Epithelial cell of esophagus (primary cell): ENCODE measurements around the gene TMEM271.

ENCODE experiments used
- DNase-seq: peaks from one replicate; pipeline ENCODE4 v3.0.0; 2010; ENCODE audit warnings: low read depth
- H3K4me3 ChIP-seq: 2 replicates; pipeline ENCODE4 v1.5.1; 2011; ENCODE audit warnings: mild to moderate bottlenecking, low read length, control low read depth
- TF ChIP-seq, protein P1 (sequence below): IDR thresholded peaks from 2 replicates; pipeline ENCODE4 v1.5.1; 2011; ENCODE audit warnings: low read depth, mild to moderate bottlenecking, low read length, control low read depth, inconsistent platforms; ENCODE audit not compliant: insufficient read depth; ENCODE audit errors: missing control alignments

Gene TMEM271

GRCh38 chr4:538542-539142 lies 37.5 kb downstream of the TMEM271 start:
- DNase-seq: no peak
- no peak overlapping the region for H3K4me3 ChIP-seq
- TF ChIP-seq, protein P1, sequence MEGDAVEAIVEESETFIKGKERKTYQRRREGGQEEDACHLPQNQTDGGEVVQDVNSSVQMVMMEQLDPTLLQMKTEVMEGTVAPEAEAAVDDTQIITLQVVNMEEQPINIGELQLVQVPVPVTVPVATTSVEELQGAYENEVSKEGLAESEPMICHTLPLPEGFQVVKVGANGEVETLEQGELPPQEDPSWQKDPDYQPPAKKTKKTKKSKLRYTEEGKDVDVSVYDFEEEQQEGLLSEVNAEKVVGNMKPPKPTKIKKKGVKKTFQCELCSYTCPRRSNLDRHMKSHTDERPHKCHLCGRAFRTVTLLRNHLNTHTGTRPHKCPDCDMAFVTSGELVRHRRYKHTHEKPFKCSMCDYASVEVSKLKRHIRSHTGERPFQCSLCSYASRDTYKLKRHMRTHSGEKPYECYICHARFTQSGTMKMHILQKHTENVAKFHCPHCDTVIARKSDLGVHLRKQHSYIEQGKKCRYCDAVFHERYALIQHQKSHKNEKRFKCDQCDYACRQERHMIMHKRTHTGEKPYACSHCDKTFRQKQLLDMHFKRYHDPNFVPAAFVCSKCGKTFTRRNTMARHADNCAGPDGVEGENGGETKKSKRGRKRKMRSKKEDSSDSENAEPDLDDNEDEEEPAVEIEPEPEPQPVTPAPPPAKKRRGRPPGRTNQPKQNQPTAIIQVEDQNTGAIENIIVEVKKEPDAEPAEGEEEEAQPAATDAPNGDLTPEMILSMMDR: no peak

- TF ChIP-seq, protein P1: no peak
- no peak overlapping the region for H3K4me3 ChIP-seq
- DNase-seq: no peak
Measured at GRCh38 chr4:537436-538264, 38.4 kb downstream of the TMEM271 start.

GRCh38 chr4:536351-536972 lies 39.6 kb downstream of the TMEM271 start:
- DNase-seq: no peak
- no peak overlapping the region for H3K4me3 ChIP-seq
- TF ChIP-seq, protein P1: no peak

GRCh38 chr4:535924-536281 lies 40.2 kb downstream of the TMEM271 start:
- H3K4me3 ChIP-seq: no peak overlapping the region
- TF ChIP-seq, protein P1: no peak
- DNase-seq: no peak

DNA sequence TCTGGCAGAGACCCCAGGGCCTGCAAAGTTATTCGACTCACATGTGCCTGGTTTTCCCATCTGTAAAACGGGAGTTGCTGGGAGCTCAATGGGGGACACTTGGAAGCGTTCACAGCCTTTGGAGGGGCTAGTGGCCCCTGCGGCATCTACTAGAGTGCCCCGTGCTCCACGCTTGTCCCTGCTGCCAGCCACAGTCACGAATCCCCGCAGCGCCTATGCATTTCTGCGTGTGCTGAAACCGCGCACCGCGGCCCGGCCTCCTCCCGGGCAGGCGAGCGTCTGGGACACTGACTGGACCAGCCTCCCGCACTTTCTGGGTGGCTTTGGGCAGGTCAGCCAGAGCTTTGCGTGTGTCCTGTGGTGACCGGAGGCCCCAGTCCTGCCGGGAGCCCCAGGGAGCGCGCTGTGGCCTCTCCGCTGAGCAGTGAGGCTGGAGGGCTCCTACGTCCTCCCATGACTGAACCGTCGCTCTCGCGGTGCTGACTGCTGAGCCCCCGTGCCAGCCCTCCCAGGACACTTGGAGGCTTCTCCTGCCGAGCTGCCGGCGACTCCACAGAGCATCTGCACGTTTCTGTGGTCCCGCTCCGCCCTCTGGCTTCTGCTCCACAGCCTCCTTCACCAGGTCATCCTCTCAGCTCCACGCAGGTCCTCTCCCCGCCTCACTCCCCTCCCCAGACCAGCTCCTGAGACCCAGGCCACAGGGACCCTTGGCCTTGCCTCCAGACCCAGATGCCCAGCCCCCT lies 40.7 kb downstream of the TMEM271 start:
- TF ChIP-seq, protein P1: no peak
- no peak for DNase-seq
- H3K4me3 ChIP-seq: no peak overlapping the region

- DNase-seq: no peak
- TF ChIP-seq, protein P1: no peak
- H3K4me3 ChIP-seq: no peak overlapping the region
Measured at GRCh38 chr4:534576-535151, 41.4 kb downstream of the TMEM271 start.
